Gastrocnemius medialis (tissue), 4 donors: Measurements from ENCODE around the gene RAB39A.

ENCODE experiments used
- CTCF ChIP-seq, 5 experiments: fragments of 450-650 bp in 3 of 5; fragments of 200-600 bp in 2 of 5; sonication (generic) in 2 of 5; IDR thresholded peaks in 4 of 5; conservative IDR thresholded peaks in 1 of 5; 1 replicate in 4 of 5; 2 replicates in 1 of 5; pipeline ENCODE4 v1.5.1; 2016 to 2019; ENCODE audit warnings: antibody characterized with exemption in 5 of 5, mild to moderate bottlenecking in 3 of 5, moderate library complexity in 3 of 5
- POLR2A ChIP-seq, 2 donors: fragments of 450-650 bp; IDR thresholded peaks; one replicate each; pipeline ENCODE4 v1.6.1; 2017; ENCODE audit warnings: antibody characterized with exemption in 2 of 2, mild to moderate bottlenecking in 2 of 2, moderate library complexity in 2 of 2

GRCh38 chr11:107996006-107996776 is 67.9 kb downstream of the RAB39A start:
- TF ChIP-seq CTCF (IDR thresholded peaks at IDR 0.05 in 4 of 5, conservative IDR thresholded peaks at IDR 0.05 in 1 of 5) (no peak), POLR2A (IDR thresholded peaks at IDR 0.05) (no peak)
